Heart right ventricle (tissue), 16 donors: ENCODE results near the gene MYO1E. TPM values are rescaled to one million over a fixed set of nuclear protein-coding genes. Genes with fewer than 3 reads are reported as not detected.

Experiments
- ATAC-seq, 8 donors: fragments of 200-7000 bp; cut with Tn5 transposase; one replicate each; pipeline ENCODE4 v1.9.1; 2020; ENCODE audit warnings: mild to moderate bottlenecking in 8 of 8, moderate library complexity in 8 of 8, moderate number of reproducible peaks in 1 of 8
- DNase-seq, 2 donors: peaks; one replicate each; pipeline ENCODE4 v3.0.0-alpha.2; 2020
- H3K27ac ChIP-seq, 10 donors: fragments of 200-600 bp; sonication (generic) in 2 of 10; one replicate each; pipeline versions ENCODE4 v1.5.0 to v1.8.0; 2020 to 2022; ENCODE audit warnings: mild to moderate bottlenecking in 3 of 10
- H3K27me3 ChIP-seq, 7 donors: fragments of 200-600 bp; one replicate each; pipeline ENCODE4 v1.8.0; 2021 to 2022; ENCODE audit warnings: mild to moderate bottlenecking in 2 of 7
- H3K36me3 ChIP-seq, 9 donors: fragments of 200-600 bp; sonication (generic) in 1 of 9; one replicate each; pipeline versions ENCODE4 v1.5.0 to v1.8.0; 2020 to 2022; ENCODE audit warnings: mild to moderate bottlenecking in 2 of 9
- H3K4me1 ChIP-seq, 9 donors: fragments of 200-600 bp; sonication (generic) in 1 of 9; one replicate each; pipeline versions ENCODE4 v1.5.0 to v1.8.0; 2020 to 2022; ENCODE audit warnings: mild to moderate bottlenecking in 4 of 9
- H3K4me3 ChIP-seq, 10 donors: fragments of 200-600 bp; sonication (generic) in 2 of 10; one replicate each; pipeline versions ENCODE4 v1.5.0 to v1.8.0; 2020 to 2022; ENCODE audit warnings: mild to moderate bottlenecking in 7 of 10, moderate library complexity in 2 of 10
- H3K9me3 ChIP-seq, 11 donors: fragments of 200-600 bp in 10 of 11; sonication (generic) in 2 of 11; one replicate each; pipeline versions ENCODE4 v1.5.0 to v1.8.0; 2013 to 2022; ENCODE audit warnings: mild to moderate bottlenecking in 2 of 11, control low read depth in 1 of 11, moderate library complexity in 1 of 11
- WGBS, 2 donors: extraction: QIAGEN DNeasy Blood & Tissue Kit; methylation state at CpG; one replicate each; pipeline ENCODE4 v1.1.7; 2013; ENCODE audit warnings: inconsistent platforms in 1 of 2; 5-methylcytosine and 5-hydroxymethylcytosine counted together
- intact Hi-C, 10 donors: fragments of 100-400 bp; cut with DNase I; formaldehyde crosslinking; loops; one replicate each; pipeline versions ENCODE4 v1.11.1 to v1.14.2; 2022
- polyA plus RNA-seq, 2 donors: library from polyadenylated mRNA; stranded (reverse); fragments of 200-250 nt; gene quantifications; one replicate each; pipeline ENCODE4 v1.2.3, GENCODE V29; 2013
- total RNA-seq, 10 donors: library from RNA; stranded (reverse); fragmentation: NEBNext Ultra II Directional in 3 of 10; extraction: Animal tissue kit (Norgen Biotek cat#: 25700) in 3 of 10; gene quantifications; one replicate each; pipeline versions ENCODE4 v1.2.1 to v1.2.4, GENCODE V29; 2021 to 2023
- TF ChIP-seq, protein P1 (sequence below), 9 donors: fragments of 200-600 bp; sonication (generic) in 2 of 9; IDR thresholded peaks; one replicate each; pipeline versions ENCODE4 v1.5.0 to v1.8.0; 2021 to 2022; ENCODE audit warnings: antibody characterized with exemption in 9 of 9, mild to moderate bottlenecking in 5 of 9, moderate library complexity in 1 of 9
- donor health status: Arrhythmogenic right ventricular cardiomyopathy.
- donor health status: ischemic (EF 13 %, LVEDD 7.1; RV severe dilation, severe dysfunction).
- donor health status: healthy with polysubstance abuse.
- donor health status: DM: no; HTN: yes; CAD: no.
- donor health status: DM: no; HTN: no; CAD: no.
- donor health status: ischemic (EF 25% LVEDD 6.9; RV normal size, moderate dysfunction).
- donor health status: ischemic (EF 25% LVEDD 5.7; RV mildly dilated, moderate dysfunction).
- donor health status: healthy.
- donor health status: DM: yes; HTN: yes; CAD: no.
- donor health status: Ischemic cardiomyopathy.
- donor health status: ischemic (EF 35%, LVEDD 5.7; RV mildly dilated, moderate dysfunction).
- donor health status: nonischemic (EF 11% LVEDD 7.7; RV severe dilation, severe dysfunction).
- donor health status: DM: yes; HTN: yes; CAD: no.
- donor health status: PGD.
- donor health status: ischemic (EF 29% LVEDD 5.4; RV normal size, mild dysfunction).
- donor health status: nonischemic (EF 23%, LVEDD 6.1; RV moderate dilation, normal function).

The MYO1E gene
- total and polyA plus RNA-seq, 12 donors: 9.3 to 75.3 (median 27.4) TPM

DNA sequence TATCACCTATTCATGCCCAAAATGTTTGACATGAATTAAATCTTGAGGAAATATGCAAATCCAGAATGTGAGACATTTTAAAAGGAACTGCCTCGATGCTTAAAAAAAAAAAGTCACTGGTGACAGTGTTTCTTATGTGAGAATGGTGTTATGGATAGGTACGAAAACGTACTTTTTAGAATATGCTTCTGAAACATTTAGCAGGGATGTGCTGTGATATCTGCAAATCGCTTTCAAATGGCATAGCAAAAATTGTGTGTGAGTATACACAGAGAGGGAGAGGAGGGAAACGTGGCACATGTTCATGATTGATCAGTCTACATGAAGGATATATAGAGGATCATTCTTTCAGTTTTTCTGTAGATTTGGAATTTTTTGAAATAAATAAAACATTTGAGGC is 251.7 kb downstream of the MYO1E start:
- Histone ChIP-seq H3K27ac (no peak overlapping the region), H3K4me3 (no peak overlapping the region), H3K9me3 (peaks cover 0 to 4% (median 0%) of the 10 kb centered on the region in 11 donors), H3K4me1 (no peaks in the 10 kb centered on the region), H3K36me3 (peaks cover 0 to 57% (median 0%) of the 10 kb centered on the region in 9 donors), H3K27me3 (no peaks in the 10 kb centered on the region)
- WGBS, 2 donors: 94 to 96% methylated on average over 5 of the region's 5 CpGs
- ATAC-seq: no peak
- TF ChIP-seq, protein P1, sequence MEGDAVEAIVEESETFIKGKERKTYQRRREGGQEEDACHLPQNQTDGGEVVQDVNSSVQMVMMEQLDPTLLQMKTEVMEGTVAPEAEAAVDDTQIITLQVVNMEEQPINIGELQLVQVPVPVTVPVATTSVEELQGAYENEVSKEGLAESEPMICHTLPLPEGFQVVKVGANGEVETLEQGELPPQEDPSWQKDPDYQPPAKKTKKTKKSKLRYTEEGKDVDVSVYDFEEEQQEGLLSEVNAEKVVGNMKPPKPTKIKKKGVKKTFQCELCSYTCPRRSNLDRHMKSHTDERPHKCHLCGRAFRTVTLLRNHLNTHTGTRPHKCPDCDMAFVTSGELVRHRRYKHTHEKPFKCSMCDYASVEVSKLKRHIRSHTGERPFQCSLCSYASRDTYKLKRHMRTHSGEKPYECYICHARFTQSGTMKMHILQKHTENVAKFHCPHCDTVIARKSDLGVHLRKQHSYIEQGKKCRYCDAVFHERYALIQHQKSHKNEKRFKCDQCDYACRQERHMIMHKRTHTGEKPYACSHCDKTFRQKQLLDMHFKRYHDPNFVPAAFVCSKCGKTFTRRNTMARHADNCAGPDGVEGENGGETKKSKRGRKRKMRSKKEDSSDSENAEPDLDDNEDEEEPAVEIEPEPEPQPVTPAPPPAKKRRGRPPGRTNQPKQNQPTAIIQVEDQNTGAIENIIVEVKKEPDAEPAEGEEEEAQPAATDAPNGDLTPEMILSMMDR (IDR thresholded peaks at IDR 0.05): no peak
- intact Hi-C loops: no loop called here
- DNase-seq: no peak

DNA sequence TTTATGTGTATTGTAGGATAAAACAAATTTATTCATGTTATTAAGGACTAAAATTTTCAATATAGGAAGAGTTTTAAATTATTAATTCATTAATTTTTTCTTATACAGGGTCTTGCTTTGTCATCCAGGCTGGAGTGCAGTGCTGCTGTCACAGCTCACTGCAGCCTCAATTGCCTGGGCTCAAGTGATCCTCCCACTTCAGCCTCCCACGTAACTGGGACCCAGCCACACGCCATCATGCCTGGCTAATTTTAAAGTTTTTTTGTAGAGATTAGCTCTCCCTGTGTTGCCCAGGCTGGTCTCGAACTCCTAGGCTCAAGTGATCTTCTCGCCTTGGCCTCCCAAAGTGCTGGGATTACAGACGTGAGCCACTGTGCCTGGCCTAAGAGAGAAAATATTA is 253.0 kb downstream of the MYO1E start:
- Histone ChIP-seq H3K27me3 (no peaks in the 10 kb centered on the region), H3K36me3 (peaks cover 0 to 59% (median 0%) of the 10 kb centered on the region in 9 donors), H3K4me1 (no peaks in the 10 kb centered on the region), H3K27ac (no peak overlapping the region), H3K4me3 (no peak overlapping the region), H3K9me3 (no peaks in the 10 kb centered on the region)
- DNase-seq (no peak), ATAC-seq (no peak)
- TF ChIP-seq, protein P1 (IDR thresholded peaks at IDR 0.05): no peak
- intact Hi-C loops: no loop called here
- 93% methylated on average over 5 of the region's 5 CpGs for WGBS, 2 donors

DNA sequence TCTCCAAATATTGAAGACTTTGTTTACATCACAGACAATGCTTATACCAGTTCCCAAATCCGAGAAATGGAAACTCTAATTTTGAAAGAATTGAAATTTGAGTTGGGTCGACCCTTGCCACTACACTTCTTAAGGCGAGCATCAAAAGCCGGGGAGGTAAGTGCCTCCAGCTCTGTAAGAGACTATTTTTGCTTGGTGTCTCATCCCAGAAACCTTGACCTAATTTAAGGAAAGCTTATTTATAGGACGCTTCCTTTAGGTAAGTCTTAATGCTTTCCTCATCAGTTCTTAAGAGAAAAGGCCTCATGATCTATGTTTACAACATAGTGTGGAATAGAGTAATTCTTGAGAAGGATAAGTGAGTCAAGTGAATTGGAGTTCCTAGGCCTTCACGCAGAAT is 255.9 kb downstream of the MYO1E start:
- 98% methylated on average over 6 of the region's 6 CpGs for WGBS, 2 donors
- no peaks in the 10 kb centered on the region for H3K27me3 ChIP-seq
- TF ChIP-seq, protein P1 (IDR thresholded peaks at IDR 0.05): no peak
- H3K27ac ChIP-seq: no peak overlapping the region
- intact Hi-C loops: no loop called here
- H3K4me1 ChIP-seq: no peaks in the 10 kb centered on the region
- DNase-seq: no peak
- no peak for ATAC-seq
- no peak overlapping the region for H3K4me3 ChIP-seq
- H3K36me3 ChIP-seq: peaks cover 0 to 68% (median 0%) of the 10 kb centered on the region in 9 donors
- H3K9me3 ChIP-seq: no peaks in the 10 kb centered on the region

DNA sequence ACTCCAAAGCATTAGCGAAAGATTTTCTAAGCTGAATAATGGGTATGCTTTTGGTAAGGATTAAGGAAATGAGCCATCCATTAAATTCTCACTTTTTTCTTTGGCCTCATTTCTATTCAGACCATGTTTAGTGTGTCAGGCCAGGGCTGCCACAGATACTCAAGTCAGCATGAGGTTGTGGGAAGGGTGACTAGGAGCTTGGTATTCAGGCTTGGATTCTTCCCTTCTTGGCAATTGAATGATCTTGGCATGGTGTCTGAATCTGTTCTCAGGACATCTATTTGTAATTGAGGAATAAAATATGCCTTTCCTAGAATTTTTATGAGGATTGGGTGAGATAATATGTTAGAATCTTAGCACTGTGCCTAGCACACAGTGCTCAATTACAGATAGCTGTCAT is 256.5 kb downstream of the MYO1E start:
- Histone ChIP-seq H3K9me3 (no peaks in the 10 kb centered on the region), H3K27ac (no peak overlapping the region), H3K4me3 (no peak overlapping the region), H3K27me3 (no peaks in the 10 kb centered on the region), H3K36me3 (peaks cover 0 to 68% (median 0%) of the 10 kb centered on the region in 9 donors), H3K4me1 (no peaks in the 10 kb centered on the region)
- ATAC-seq (no peak), DNase-seq (no peak)
- 91 to 98% methylated on average over 1 of the region's 1 CpG for WGBS, 2 donors
- TF ChIP-seq, protein P1 (IDR thresholded peaks at IDR 0.05): no peak
- intact Hi-C loops: no loop called here
